HG03575 (cell line): ENCODE measurements around the gene TIGD3.
"Not testable (repeated sequence)": the region's sequence is repeated elsewhere in the genome, so short reads cannot be mapped to it uniquely, and the experiment has no call there.

Source experiments
- ATAC-seq: cut with Tn5 transposase; IDR thresholded peaks from one replicate; pipeline ENCODE4 v1.9.1; 2021; ENCODE audit not compliant: unreplicated experiment, insufficient number of reproducible peaks, low FRiP score; ENCODE audit errors: extremely low read depth

TIGD3 gene

DNA sequence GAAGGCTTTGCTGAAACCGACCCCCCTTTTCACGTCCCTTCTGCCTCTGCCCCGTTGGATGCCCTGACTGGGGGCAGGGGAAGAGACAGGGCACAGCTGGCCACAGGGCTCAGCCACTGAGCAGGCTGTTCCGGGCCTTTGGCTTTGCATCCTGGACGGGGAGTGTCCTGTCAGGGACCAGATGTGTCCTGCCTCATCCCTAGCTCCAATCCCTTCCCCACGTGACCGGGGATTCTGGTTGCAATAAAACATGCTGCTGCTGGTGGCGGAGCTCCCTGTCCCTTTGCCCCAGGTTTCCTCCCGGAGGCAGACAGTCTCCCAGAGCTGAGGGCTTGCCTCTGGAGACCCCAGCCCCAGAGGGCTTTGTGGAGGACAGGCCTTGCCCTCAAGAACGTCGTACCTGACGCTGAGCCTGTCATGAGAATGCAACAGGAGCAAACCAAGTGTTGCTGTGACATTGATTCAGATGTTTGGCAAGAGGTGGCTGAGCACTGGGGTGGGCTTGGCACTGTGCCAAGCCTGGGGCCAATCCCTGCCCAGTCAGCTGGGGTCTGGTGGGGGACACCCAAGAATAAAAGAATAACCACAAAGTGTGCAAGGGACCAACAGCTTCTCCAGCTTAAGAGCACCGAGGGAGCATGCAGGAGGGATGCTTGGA, 32.6 kb upstream of the TIGD3 start:
- ATAC-seq = no peak

DNA sequence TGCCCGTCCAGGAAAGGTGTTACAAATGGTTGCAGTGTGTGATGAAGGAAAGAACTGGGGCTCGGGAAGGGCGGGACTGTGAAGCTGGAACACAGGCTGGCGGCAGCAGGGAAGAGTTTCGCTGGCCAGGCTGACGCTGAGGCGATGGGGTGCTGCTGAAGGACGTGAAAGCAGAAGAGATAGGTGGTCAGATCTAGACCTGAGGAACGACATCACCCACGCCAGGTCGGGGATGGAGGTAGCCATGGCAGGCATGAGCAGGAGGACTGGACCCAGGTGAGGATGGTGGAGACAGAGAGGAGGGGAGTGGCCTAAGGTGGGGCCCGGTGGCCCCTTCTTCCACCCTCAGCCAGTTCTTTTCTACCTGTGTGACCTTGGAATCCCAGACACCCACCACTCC, 30.7 kb upstream of the TIGD3 start:
- ATAC-seq = no peak

DNA sequence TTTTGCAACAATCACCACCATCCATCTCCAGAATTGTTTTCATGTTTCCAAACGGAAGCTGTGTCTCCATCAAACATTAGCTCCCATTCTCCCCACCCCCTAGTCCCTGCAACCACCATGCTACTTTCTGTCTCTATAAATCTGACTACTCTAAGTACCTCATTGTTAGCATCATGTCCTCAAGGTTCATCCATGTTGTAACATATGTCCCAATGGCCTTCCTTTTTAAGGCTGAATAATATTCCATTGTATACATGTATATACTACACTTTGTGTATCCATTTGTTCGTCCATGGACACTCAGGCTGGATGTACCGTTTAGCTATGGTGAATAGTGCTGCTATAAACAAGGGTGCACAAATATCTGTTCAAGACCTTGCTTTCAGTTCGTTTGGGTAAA, 29.1 kb upstream of the TIGD3 start:
- ATAC-seq = no peak

DNA sequence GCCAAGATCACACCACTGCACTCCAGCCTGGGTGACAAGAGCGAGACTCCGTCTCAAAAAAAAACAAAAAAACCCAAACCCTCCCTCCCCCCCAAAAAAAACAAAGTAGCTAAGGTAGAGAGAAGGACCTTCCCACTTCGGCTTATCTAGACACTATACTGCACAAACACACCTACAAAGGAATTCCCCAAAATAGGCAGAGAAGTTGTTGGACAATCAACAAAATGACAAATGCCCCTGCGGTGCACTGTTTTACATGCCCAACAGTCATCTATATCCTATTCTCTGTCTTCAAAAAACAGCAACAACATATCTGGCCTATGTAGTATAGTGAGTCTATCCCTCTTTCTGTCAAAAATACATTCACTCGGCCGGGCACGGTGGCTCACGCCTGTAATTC, 27.5 kb upstream of the TIGD3 start:
- ATAC-seq = no peak

DNA sequence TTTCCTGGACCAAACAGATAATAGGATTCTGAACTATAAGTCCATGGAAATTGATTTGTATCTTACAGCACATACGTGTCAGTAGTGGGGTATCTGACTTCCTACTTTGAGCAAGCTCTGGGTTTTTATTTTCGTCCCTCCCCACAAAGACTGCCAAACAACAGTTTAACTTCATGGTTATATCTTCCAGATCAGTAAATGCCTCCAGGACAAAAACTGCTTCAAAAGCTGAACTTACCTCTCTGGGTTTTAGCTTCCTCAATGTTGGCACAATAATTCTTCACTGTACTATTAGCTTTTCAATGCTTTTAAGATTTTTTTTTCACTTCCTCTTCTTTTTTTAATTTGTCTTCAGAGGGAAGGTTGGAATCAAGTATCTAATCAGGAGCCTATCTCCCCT, 25.1 kb upstream of the TIGD3 start:
- ATAC-seq = no peak

DNA sequence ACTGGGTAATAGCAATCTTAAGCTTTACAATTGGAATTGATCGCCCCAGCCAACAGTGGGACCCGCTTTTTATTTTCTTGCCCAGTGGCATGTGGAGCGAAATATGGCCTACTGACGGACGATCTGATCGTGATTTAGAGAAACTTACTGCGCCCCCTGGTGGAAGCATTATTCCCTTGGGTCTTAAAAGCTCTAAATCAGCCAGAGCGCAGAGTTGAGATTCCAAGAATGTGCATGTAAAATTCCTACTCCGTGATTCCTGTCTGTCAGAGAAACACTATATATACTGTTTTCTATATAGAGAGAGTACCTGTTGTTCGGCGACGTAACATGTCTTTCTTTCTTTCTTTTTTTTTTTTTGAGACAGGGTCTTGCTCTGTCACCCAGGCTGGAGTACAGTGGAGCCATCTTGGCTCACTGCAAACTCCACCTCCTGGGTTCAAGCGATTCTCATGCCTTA, 24.6 kb upstream of the TIGD3 start:
- no peak for ATAC-seq

DNA sequence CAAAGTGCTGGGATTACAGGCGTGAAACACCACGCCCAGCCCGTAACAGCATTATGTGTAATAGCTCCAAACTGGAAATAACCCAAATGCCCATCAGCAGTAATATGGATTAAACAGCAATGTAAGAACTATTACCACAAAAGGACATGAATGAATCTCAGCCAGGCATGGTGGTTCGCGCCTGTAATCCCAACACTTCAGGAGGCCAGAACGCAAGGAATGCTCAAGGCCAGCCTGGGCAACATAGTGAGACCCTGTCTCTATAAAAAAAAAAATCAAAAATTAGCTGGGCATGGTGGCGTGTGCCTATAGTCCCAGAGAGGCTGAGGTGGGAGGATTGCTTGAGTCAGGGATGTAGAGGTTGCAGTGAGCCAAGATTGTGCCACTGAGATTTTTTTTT, 24.0 kb upstream of the TIGD3 start:
- ATAC-seq = no peak

DNA sequence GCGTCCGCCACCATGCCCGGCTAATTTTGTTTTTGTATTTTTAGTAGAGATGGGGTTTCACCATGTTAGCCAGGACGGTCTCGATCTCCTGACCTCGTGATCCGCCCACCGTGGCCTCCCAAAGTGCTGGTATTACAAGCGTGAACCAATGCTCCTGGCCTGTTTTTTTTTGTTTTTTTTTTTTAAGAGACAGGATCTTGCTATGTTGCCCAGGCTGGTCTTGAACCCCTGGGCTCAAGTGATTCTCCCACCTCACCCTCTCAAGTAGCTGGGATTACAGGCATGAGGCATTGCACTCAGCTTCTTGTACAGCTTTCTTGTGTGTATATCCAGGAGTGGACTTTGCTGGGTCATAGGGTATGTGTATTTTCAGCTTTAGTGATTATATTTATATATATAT, 22.0 kb upstream of the TIGD3 start:
- ATAC-seq = not testable (repeated sequence)

DNA sequence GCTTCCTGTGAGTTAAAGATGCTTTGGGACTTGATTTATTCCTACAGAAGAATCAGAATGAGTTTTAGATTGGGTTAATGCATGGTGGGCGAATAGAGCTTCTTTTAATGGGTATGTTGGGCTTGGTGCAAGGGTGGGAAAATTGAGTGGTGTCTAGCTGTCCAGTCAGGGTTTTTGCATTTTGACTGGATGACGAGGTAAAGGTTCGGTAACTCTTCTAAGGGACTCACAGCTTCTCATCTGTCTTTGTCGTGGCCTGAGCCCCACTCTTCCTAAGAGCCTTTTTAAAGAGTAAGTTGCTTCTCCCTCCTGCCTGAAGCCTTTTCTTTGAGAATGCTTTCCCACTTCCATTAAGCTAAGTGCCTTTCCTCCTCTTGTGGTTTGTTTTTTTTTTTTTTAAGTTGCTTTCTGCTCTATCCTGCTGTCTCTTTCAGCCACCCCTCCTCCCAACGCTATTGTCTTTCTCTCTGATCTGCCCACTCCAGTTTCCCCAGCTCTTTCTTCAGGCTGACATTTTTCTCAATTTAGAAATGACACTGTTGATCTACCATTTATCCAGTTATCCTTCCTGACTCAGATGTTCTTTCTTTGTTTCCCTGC, 19.8 kb upstream of the TIGD3 start:
- ATAC-seq = no peak

DNA sequence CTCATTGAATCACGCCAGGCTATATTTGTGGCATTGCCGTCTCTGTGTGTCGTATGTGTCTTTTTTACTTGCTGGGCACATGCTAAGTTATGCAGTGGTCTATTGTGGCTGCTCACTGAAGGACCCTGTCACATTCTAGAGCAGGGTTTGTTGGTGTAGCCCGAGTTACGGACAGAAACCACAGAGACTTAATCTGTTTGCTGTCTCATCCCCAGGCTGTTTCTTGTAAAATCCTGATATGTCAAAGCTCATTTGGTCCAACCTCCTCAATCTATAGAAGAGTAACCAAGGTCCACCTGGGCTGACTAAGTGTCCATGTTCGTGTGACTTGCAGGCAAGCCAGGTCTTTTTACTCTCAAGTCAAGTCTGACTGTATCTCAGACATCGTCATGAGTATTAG, 15.9 kb upstream of the TIGD3 start:
- ATAC-seq = no peak

DNA sequence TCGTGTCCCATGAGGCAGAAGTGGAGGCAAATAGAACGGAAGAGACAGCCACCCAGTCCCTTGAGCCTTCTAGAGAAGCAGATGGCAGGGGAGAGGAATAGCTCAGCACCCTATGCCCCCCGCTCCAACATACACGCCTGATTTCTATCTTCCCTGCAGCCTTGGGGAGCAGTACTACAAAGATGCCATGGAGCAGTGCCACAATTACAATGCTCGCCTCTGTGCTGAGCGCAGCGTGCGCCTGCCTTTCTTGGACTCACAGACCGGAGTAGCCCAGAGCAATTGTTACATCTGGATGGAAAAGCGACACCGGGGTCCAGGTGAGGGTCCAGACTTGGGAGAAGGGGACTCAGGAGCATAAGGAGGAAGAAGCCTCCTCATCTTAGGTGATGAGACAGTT, 14.3 kb upstream of the TIGD3 start:
- no peak for ATAC-seq

DNA sequence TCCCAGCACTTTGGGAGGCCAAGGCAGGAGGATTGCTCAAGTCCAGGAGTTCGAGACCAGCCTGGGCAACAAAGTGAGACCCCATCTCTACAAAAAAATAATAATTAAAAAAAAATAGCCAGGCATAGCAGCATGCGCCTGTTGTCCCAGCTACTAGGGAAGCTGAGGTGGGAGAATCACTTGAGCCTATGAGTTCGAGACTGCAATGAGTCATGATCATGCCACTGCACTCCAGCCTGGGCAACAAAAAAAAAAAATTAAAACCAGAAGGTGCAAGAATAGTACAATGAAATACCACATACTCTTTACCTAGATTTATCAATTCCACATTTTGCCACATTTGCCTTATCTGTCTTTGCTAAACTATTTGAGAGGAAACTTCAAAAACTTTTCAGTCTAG, 12.7 kb upstream of the TIGD3 start:
- ATAC-seq = no peak

DNA sequence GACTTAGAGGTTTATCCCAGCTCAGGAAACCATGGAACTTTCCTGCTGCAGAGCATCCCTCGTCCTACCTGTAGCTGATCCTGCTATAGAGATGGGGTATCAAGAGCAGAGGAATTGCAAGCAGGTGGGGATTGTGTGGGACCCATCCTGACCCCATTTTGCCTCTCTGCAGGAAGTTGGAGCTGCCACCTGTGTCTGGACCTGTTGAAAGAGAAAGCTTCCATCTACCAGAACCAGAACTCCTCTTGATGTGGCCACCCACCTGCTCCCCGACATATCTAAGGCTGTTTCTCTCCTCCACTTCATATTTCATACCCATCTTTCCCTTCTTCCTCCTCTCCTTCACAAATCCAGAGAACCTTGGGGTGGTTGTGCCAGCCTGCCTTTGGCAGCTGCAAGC, 3.0 kb upstream of the TIGD3 start:
- ATAC-seq = no peak

DNA sequence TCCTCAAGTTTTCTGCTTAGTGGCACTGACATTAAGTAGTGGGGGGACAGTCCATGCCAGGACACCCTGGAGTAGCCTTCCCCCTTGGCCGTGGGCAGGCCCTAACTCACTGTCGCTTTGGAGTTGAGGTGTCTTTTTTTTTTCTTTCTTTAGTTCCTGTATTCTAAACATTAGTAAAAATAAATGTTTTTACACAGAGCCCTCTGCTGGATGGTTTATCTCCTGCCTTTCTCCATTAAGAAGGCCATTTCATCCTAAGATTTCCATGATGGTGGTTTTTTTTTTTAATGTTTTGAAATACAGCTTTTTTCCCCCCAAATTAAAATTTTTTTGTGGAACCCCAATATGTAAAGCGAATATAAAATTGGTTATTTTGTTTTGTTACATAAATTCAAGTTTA, 1.8 kb upstream of the TIGD3 start:
- no peak for ATAC-seq

DNA sequence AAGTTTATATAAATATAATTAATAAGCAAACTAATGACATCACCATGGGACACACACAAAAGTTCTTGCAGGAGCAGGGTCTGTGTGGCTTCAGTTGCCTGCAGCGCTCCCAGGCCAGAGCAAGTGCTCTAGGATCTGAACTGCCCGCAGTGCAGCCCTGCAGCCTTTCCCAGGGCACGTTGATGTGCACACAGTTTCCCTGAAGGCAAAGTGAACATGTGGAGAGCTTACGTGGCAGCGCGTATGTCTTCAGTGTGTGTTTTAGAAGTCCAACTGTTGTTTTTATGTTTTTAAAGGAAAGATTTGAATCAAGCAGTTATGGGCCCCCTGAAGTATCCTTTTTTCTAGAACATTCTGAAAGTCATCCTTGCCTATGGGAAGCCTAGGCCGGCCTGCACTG, 1.2 kb upstream of the TIGD3 start:
- no peak for ATAC-seq

DNA sequence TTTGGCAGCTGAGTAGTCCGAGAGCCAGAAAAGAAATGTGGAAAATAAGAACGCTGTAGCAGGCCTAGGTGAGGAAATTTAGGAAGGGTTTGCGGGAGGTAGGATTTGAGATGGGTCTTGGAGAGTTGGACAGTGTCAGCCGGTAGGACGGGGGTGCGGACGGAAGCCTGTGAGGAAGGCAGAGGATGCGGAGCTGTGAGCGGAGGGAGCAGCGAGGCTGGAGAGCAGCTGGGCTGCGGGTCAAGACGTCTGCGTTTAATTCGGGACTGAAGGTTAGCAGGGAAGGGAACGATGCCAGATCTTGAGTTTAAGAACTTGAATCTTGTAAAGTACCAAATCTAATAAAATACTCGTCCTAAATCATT, 669 bp upstream of the TIGD3 start:
- ATAC-seq = no peak

DNA sequence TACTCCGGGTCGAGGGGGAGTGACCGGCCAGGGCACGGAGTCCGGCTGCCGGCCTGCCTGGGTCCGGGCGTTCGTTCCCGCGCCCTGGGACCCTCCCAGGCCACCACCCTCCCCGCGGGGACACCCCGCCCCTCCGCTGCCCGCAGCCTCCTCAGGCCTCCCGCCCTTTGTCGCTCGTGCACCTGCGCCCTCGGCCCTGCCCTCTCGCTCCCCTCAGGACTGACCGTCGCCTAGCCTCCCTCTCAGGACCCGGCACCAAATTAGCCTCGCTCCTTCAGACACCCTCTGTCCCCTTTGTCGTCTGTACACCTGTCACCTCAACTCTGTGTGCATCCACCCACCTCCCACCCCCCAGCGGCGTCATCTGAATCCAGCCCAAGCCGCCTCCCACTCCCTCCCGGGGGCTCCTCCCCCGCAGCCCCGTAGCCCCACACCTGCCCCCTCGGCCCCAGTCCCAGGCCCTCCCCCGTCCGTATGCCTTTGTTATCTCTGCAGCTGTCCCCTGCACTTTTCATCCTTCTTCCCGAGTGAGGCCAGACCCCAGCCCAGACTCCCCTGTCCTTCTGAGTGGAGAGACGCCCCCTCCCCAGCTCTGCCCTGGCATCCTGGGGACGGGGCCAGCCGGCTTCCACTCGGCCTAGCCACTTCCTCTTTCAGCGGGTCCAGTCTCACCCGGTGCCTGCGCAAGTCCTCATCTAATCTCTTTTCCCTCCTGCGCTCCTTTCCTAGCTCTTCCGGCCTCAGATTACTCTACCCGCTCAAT, 643 bp downstream of the TIGD3 start:
- no peak for ATAC-seq

DNA sequence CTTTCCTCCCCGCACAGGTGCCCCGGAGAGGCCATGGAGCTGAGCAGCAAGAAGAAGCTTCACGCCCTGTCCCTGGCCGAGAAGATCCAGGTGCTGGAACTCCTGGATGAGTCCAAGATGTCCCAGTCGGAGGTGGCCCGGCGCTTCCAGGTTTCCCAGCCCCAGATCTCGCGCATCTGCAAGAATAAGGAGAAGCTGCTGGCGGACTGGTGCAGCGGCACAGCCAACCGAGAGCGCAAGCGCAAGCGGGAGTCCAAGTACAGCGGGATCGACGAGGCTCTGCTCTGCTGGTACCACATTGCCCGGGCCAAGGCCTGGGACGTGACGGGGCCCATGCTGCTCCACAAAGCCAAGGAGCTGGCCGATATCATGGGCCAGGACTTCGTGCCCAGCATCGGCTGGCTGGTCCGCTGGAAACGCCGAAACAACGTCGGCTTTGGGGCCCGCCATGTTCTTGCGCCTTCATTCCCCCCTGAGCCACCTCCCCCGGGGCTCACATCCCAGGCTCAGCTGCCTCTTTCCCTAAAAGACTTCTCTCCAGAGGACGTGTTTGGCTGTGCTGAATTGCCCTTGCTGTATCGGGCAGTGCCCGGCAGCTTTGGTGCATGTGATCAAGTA, 1.3 kb downstream of the TIGD3 start:
- ATAC-seq = no peak

DNA sequence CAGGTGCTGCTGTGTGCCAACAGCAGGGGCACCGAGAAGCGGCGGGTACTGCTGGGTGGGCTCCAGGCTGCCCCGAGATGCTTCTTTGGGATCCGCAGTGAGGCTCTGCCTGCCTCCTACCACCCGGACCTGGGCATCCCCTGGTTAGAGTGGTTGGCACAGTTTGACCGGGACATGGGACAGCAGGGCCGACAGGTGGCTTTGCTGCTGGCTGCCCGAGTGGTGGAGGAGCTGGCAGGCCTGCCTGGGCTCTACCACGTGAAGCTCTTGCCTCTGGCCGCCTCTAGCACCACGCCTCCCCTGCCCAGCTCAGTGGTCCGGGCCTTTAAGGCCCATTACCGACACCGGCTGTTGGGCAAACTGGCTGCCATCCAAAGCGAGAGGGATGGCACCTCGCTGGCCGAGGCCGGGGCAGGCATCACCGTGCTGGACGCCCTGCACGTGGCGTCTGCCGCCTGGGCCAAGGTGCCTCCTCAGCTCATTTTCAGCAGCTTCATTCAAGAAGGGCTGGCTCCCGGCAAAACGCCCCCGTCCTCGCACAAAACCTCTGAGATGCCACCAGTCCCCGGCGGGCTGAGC, 1.9 kb downstream of the TIGD3 start:
- no peak for ATAC-seq

DNA sequence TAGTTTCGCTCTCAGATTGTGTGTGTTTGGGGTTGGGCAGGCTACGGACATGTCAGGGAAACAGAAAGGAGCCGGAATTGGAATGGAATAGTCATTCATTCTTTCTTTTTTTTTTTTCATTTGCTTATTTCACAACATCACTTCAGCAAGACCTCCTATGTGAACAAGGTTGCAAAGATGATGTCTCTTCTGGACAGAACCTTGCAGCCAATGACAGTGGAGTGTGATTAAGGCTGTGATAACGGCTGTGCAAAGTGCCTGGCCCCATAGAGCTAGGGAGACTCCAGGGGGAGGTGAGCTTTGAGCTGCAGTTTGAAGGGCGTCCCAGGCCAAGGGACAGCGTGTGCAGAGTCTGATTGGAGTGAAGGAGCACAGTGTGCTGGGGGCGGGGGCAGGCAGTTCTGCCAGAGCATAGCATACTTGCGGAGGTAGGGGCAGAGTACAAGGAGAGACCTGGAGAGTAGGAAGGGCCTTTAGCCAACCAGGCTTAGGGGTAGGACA, 3.4 kb downstream of the TIGD3 start:
- ATAC-seq = no peak
